Heart left ventricle (tissue), 13 donors: ENCODE results near the gene ABCA7.

Source experiments
- POLR2A ChIP-seq, 2 donors: fragments of 450-650 bp; IDR thresholded peaks; one replicate each; pipeline ENCODE4 v1.6.1; 2017; ENCODE audit warnings: antibody characterized with exemption in 2 of 2, mild to moderate bottlenecking in 2 of 2, moderate library complexity in 2 of 2
- TF ChIP-seq, protein P1 (sequence below), 12 donors: fragments of 200-600 bp; sonication (generic) in 4 of 12; IDR thresholded peaks; one replicate each; pipeline versions ENCODE4 v1.5.0 to v1.8.0; 2018 to 2022; ENCODE audit warnings: antibody characterized with exemption in 12 of 12, mild to moderate bottlenecking in 5 of 12
- donor health status: ischemic (EF 13 %, LVEDD 7.1; RV severe dilation, severe dysfunction).
- donor health status: DM: no; HTN: yes; CAD: no.
- donor health status: DM: no; HTN: no; CAD: no.
- donor health status: ischemic (EF 25% LVEDD 6.9; RV normal size, moderate dysfunction).
- donor health status: ischemic (EF 25% LVEDD 5.7; RV mildly dilated, moderate dysfunction).
- donor health status: ischemic (EF 35%, LVEDD 5.7; RV mildly dilated, moderate dysfunction).
- donor health status: nonischemic (EF 11% LVEDD 7.7; RV severe dilation, severe dysfunction).
- donor health status: DM: yes; HTN: yes; CAD: no.
- donor health status: PGD.
- donor health status: ischemic (EF 29% LVEDD 5.4; RV normal size, mild dysfunction).
- donor health status: nonischemic (EF 23%, LVEDD 6.1; RV moderate dilation, normal function).

DNA sequence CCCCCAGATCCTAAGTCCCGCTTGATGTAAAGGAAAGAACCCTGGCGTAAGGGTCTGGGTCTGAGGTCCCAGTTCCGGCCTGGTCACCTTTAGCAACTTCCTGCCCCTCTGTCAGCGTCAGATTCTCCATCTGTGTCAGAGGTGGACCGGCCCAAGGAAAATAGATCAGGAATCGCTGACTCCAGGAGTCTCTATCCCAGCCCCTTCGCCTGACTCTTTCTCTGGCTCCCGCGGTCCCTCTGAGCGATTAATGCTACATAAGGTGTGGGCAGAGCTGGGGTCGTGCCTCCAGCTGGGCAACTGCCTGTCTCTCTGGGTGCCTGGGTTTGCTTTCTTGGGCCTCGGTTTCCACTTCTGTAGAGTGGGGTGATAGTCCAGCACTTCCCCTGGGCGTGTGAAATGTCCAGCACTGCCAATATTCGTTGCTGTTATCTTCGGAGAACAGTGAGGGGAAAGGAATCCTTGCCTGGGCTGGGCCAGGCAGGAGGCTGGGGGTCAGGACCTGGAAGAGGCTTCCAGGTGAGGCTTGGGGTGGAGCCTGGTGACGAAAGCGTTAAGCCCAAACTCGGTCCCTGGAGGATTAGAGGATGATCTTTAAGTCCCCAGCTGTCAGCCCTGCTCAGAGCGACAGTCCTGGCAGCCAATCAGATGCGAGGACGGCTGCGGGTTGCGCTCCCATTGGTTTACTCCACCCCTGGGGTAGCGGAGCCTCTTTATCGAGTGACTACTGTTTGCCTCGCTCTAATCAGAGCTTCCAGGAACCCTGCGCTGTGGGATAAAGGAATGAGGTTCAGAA, 767 bp downstream of the ABCA7 start:
- TF ChIP-seq, protein P1, sequence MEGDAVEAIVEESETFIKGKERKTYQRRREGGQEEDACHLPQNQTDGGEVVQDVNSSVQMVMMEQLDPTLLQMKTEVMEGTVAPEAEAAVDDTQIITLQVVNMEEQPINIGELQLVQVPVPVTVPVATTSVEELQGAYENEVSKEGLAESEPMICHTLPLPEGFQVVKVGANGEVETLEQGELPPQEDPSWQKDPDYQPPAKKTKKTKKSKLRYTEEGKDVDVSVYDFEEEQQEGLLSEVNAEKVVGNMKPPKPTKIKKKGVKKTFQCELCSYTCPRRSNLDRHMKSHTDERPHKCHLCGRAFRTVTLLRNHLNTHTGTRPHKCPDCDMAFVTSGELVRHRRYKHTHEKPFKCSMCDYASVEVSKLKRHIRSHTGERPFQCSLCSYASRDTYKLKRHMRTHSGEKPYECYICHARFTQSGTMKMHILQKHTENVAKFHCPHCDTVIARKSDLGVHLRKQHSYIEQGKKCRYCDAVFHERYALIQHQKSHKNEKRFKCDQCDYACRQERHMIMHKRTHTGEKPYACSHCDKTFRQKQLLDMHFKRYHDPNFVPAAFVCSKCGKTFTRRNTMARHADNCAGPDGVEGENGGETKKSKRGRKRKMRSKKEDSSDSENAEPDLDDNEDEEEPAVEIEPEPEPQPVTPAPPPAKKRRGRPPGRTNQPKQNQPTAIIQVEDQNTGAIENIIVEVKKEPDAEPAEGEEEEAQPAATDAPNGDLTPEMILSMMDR (IDR thresholded peaks at IDR 0.05), result no peak
- no peak for TF ChIP-seq POLR2A (IDR thresholded peaks at IDR 0.05)
